ENCODE results near the gene AJM1.
A peak's percentile ranks its signal among the peaks of the same experiment; 100 is the strongest.

DNA sequence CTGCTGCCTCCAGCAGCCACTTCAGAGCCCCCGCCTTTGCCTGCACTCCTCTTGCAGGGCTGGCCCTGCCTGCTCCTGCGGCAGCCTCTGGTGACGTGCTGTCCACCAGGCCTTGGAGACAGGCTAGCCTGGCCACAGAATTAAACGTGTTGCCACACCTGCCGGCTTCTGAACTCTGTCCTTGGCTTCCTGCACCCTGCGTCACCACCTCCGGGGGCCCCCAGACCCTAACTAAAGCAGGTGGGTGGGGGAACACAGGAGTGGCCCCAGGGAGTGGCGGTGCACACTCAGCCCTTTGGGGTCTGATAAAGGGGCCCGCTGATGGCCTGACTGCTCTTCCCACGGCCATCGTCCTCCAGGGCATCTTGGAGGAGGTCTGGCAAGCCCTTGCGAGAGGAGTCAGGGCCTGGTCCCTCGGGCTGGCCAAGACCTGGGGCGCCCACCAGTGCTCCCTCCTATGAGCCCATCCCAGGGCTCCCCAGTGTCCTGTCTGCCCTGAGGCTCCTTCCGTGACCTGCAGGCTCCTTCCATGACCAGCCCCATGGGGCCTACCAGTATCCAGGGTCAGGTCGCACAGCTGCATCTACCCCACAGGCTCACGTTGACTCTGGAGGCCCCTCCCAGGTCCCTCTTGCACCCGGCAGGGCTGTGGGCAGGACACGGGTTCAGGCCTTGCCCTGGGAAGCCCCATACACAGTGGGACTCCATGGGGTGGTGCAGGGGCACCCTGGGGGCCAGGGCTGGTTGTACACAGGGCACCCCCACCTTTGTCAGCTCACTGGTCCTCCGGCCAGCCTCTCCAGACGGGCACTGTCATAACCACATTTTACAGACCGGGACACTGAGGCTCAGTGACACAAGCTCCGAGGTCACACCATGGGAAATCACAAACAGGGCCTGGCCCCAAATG lies 8.8 kb downstream of the AJM1 start:
- no peak for TF ChIP-seq EZH2 (IDR thresholded peaks at IDR 0.05)
- TF ChIP-seq, protein P1, sequence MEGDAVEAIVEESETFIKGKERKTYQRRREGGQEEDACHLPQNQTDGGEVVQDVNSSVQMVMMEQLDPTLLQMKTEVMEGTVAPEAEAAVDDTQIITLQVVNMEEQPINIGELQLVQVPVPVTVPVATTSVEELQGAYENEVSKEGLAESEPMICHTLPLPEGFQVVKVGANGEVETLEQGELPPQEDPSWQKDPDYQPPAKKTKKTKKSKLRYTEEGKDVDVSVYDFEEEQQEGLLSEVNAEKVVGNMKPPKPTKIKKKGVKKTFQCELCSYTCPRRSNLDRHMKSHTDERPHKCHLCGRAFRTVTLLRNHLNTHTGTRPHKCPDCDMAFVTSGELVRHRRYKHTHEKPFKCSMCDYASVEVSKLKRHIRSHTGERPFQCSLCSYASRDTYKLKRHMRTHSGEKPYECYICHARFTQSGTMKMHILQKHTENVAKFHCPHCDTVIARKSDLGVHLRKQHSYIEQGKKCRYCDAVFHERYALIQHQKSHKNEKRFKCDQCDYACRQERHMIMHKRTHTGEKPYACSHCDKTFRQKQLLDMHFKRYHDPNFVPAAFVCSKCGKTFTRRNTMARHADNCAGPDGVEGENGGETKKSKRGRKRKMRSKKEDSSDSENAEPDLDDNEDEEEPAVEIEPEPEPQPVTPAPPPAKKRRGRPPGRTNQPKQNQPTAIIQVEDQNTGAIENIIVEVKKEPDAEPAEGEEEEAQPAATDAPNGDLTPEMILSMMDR (IDR thresholded peaks at IDR 0.05 in 2 of 3, conservative IDR thresholded peaks at IDR 0.05 in 1 of 3; ENCODE audit: borderline replicate concordance in 1 of 3, insufficient read depth in 1 of 3, low read depth in 2 of 3, low read length in 2 of 3): no peak
- TF ChIP-seq, protein P2, sequence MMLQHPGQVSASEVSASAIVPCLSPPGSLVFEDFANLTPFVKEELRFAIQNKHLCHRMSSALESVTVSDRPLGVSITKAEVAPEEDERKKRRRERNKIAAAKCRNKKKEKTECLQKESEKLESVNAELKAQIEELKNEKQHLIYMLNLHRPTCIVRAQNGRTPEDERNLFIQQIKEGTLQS (IDR thresholded peaks at IDR 0.05): no peak
- TF ChIP-seq POLR2AphosphoS5 (IDR thresholded peaks at IDR 0.05; ENCODE audit: low read depth, low read length): no peak
- no peak for TF ChIP-seq SIN3A (IDR thresholded peaks at IDR 0.05; ENCODE audit: low read depth)
- no peak for TF ChIP-seq RAD21 (IDR thresholded peaks at IDR 0.05; ENCODE audit: low read depth)
- TF ChIP-seq JUND (IDR thresholded peaks at IDR 0.05): no peak
- TF ChIP-seq POLR2A (IDR thresholded peaks at IDR 0.05; ENCODE audit: borderline replicate concordance, extremely low read depth, insufficient read depth, insufficient read length): peak; percentile 19
- TF ChIP-seq, protein P3, sequence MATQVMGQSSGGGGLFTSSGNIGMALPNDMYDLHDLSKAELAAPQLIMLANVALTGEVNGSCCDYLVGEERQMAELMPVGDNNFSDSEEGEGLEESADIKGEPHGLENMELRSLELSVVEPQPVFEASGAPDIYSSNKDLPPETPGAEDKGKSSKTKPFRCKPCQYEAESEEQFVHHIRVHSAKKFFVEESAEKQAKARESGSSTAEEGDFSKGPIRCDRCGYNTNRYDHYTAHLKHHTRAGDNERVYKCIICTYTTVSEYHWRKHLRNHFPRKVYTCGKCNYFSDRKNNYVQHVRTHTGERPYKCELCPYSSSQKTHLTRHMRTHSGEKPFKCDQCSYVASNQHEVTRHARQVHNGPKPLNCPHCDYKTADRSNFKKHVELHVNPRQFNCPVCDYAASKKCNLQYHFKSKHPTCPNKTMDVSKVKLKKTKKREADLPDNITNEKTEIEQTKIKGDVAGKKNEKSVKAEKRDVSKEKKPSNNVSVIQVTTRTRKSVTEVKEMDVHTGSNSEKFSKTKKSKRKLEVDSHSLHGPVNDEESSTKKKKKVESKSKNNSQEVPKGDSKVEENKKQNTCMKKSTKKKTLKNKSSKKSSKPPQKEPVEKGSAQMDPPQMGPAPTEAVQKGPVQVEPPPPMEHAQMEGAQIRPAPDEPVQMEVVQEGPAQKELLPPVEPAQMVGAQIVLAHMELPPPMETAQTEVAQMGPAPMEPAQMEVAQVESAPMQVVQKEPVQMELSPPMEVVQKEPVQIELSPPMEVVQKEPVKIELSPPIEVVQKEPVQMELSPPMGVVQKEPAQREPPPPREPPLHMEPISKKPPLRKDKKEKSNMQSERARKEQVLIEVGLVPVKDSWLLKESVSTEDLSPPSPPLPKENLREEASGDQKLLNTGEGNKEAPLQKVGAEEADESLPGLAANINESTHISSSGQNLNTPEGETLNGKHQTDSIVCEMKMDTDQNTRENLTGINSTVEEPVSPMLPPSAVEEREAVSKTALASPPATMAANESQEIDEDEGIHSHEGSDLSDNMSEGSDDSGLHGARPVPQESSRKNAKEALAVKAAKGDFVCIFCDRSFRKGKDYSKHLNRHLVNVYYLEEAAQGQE (IDR thresholded peaks at IDR 0.05; ENCODE audit: low read depth): no peak
